GM12878 (cell line): ENCODE measurements around the gene MPP1. TPM values are rescaled to one million over a fixed set of nuclear protein-coding genes. Genes with fewer than 3 reads are reported as not detected.

Source experiments
- ATAC-seq: fragments of 200-7000 bp; cut with Tn5 transposase; 3 replicates; pipeline ENCODE4 v1.9.1; 2020; ENCODE audit warnings: mild to moderate bottlenecking, moderate library complexity
- BruUV-seq: library from RNA; stranded (reverse); fragments of 400-500 nt; replicated peaks from 2 replicates; lab custom pipeline; 2021; lab: Mats Ljungman, UMichigan
- CTCF ChIA-PET: fragments of 300-600 bp; sonication (Branson Sonifier 250); formaldehyde crosslinking; extraction: SDS; loops from one replicate; lab custom pipeline; 2021; ENCODE audit warnings: inconsistent platforms; lab: Yijun Ruan, JAX
- POLR2A ChIA-PET: fragments of 350-600 bp; formaldehyde crosslinking; extraction: SDS; loops from one replicate; lab custom pipeline; 2021; ENCODE audit warnings: inconsistent platforms; lab: Charles Lee
- RAD21 ChIA-PET: fragments of 300-600 bp; sonication (Branson Sonifier 250); formaldehyde crosslinking; loops from one replicate; lab custom pipeline; 2023; ENCODE audit warnings: antibody characterized with exemption; ENCODE audit not compliant: unreplicated experiment; lab: Charles Lee
- SMC1A ChIA-PET: fragments of 300-600 bp; sonication (Branson Sonifier 250); formaldehyde crosslinking; loops from one replicate; lab custom pipeline; 2023; ENCODE audit not compliant: unreplicated experiment, uncharacterized antibody; lab: Charles Lee
- DNase-seq: peaks from one replicate; pipeline ENCODE4 v3.0.0-alpha.2; 2011; ENCODE audit warnings: low read depth, low spot score
- FAIRE-seq: peaks from 3 replicates; lab custom pipeline; 2011; peaks lifted over from hg19 to GRCh38; lab: Jason Lieb, UNC
- H2AFZ ChIP-seq: 2 replicates; pipeline ENCODE4 v1.6.0; 2011; ENCODE audit warnings: low read depth, low read length, control low read depth; ENCODE audit not compliant: control insufficient read depth
- H3K27ac ChIP-seq: 2 replicates; pipeline ENCODE4 v1.5.1; 2011; ENCODE audit warnings: control low read depth; ENCODE audit not compliant: control insufficient read depth, insufficient read depth
- H3K27me3 ChIP-seq, 2 experiments: replicated peaks in 1 of 2; 2 replicates each; pipeline versions ENCODE4 v1.6.0 to v1.6.1; 2011; ENCODE audit warnings: low read length in 1 of 2; ENCODE audit not compliant: control insufficient read depth in 2 of 2, insufficient read depth in 2 of 2
- H3K36me3 ChIP-seq, 2 experiments: 2 replicates each; pipeline ENCODE4 v1.5.1; 2011; ENCODE audit warnings: low read length in 1 of 2; ENCODE audit not compliant: control insufficient read depth in 2 of 2, insufficient read depth in 2 of 2
- H3K4me1 ChIP-seq: 2 replicates; pipeline ENCODE4 v1.6.1; 2011; ENCODE audit warnings: mild to moderate bottlenecking, low read length, moderate library complexity, mixed read lengths; ENCODE audit not compliant: control insufficient read depth, insufficient read depth
- H3K4me2 ChIP-seq: 2 replicates; pipeline ENCODE4 v1.6.0; 2011; ENCODE audit warnings: control low read depth; ENCODE audit not compliant: control insufficient read depth, insufficient read depth
- H3K4me3 ChIP-seq: fragments of 200-600 bp; sonication (generic); 2 replicates; pipeline ENCODE4 v1.5.1; 2016
- H3K79me2 ChIP-seq: 2 replicates; pipeline ENCODE4 v1.6.0; 2011; ENCODE audit warnings: low read length; ENCODE audit not compliant: control insufficient read depth, insufficient read depth
- H3K9ac ChIP-seq: 2 replicates; pipeline ENCODE4 v1.8.0; 2011; ENCODE audit warnings: low read length, control low read depth, mixed read lengths; ENCODE audit not compliant: control insufficient read depth, insufficient read depth
- H3K9me3 ChIP-seq: replicated peaks from 3 replicates; pipeline ENCODE4 v1.5.1; 2011; ENCODE audit warnings: mild to moderate bottlenecking, low read length; ENCODE audit not compliant: control insufficient read depth, insufficient read depth
- H4K20me1 ChIP-seq: 2 replicates; pipeline ENCODE4 v1.6.0; 2011; ENCODE audit not compliant: control insufficient read depth, insufficient read depth
- E4F1 ChIP-seq: fragments of 450-650 bp; IDR thresholded peaks from 2 replicates; pipeline ENCODE4 v1.6.1; 2018; ENCODE audit warnings: borderline replicate concordance, mild to moderate bottlenecking; ENCODE audit not compliant: partially characterized antibody
- ELK1 ChIP-seq: IDR thresholded peaks from 2 replicates; pipeline ENCODE4 v1.6.1; 2012; ENCODE audit warnings: low read depth, low read length, improper control_type of control experiment
- ESRRA ChIP-seq: IDR thresholded peaks from 2 replicates; pipeline ENCODE4 v1.6.1; 2012; ENCODE audit warnings: mild to moderate bottlenecking, low read length, improper control_type of control experiment
- FOS ChIP-seq: IDR thresholded peaks from 3 replicates; pipeline ENCODE4 v1.6.1; 2011; ENCODE audit warnings: borderline replicate concordance; ENCODE audit not compliant: insufficient read length; ENCODE audit errors: extremely low read depth
- IRF3 ChIP-seq: fragments of 450-650 bp; IDR thresholded peaks from 2 replicates; pipeline ENCODE4 v1.6.1; 2014; ENCODE audit warnings: mild to moderate bottlenecking
- MTA3 ChIP-seq: IDR thresholded peaks from 2 replicates; pipeline ENCODE4 v1.6.1; 2012; ENCODE audit warnings: low read length, inconsistent platforms, borderline replicate concordance
- PAX8 ChIP-seq: fragments of 450-650 bp; IDR thresholded peaks from 2 replicates; pipeline ENCODE4 v1.6.1; 2017; ENCODE audit warnings: mild to moderate bottlenecking, moderate library complexity
- PKNOX1 ChIP-seq: fragments of 450-650 bp; IDR thresholded peaks from 2 replicates; pipeline ENCODE4 v1.6.1; 2016; ENCODE audit warnings: mild to moderate bottlenecking
- SIN3A ChIP-seq: IDR thresholded peaks from 2 replicates; pipeline ENCODE4 v1.6.1; 2012; ENCODE audit warnings: low read depth, low read length, improper control_type of control experiment
- TARDBP ChIP-seq: IDR thresholded peaks from 2 replicates; pipeline ENCODE4 v1.6.1; 2016; ENCODE audit warnings: borderline replicate concordance
- WGBS: methylation state at CpG from one replicate; pipeline ENCODE4 v1.1.6; 2016; ENCODE audit warnings: low lambda C conversion rate; ENCODE audit not compliant: insufficient replicate concordance, insufficient coverage; ENCODE audit errors: missing lambda C conversion rate; 5-methylcytosine and 5-hydroxymethylcytosine counted together
- in situ Hi-C: fragments of 300-500 bp; cut with MboI; formaldehyde crosslinking; loops from 9 replicates; pipeline ENCODE4 v1.14.3; 2018; ENCODE audit warnings: mixed read lengths
- intact Hi-C: fragments of 100-400 bp; cut with micrococcal nuclease; formaldehyde crosslinking; loops from one replicate; pipeline ENCODE4 v1.14.2; 2022; ENCODE audit not compliant: unreplicated experiment
- polyA plus RNA-seq, 11 experiments: library from polyadenylated mRNA; depleted of rRNA in 4 of 11; unstranded in 6 of 11; stranded (reverse) in 5 of 11; fragments of >200 nt; fragmentation: Nextera tagmentation in 4 of 11; fragmentation: Illumina TruSeq in 1 of 11; extraction: Ambion mirVana in 4 of 11; extraction: Trizol in 1 of 11; gene quantifications; 1 replicate in 1 of 11; 2 replicates in 10 of 11; pipeline versions ENCODE4 v1.2.1 to v1.2.3, GENCODE V29; 2011 to 2016; ENCODE audit warnings: inconsistent platforms in 2 of 11, missing spikeins in 2 of 11, low read depth in 1 of 11
- total RNA-seq, 4 experiments: library from RNA; depleted of rRNA in 3 of 4; stranded (reverse); fragments of >200 nt in 3 of 4; fragmentation: Illumina TruSeq in 1 of 4; extraction: Trizol in 1 of 4; gene quantifications; 2 replicates each; pipeline versions ENCODE4 v1.2.1 to v1.2.3, GENCODE V29; 2013 to 2021

MPP1 gene
- total and polyA plus RNA-seq, 10 of the 15 experiments (the other 5 are each of a cell fraction or from before 2014, with no cell fraction given), result 1.9 to 20.1 (median 14.8) TPM

GRCh38 chrX:154829134-154829533 lies 23.8 kb upstream of the MPP1 start:
- Histone ChIP-seq H3K27ac (no peak overlapping the region), H3K4me1 (peaks cover 17% of the 10 kb centered on the region), H3K9ac (no peak overlapping the region), H3K36me3 (no peaks in the 10 kb centered on the region), H3K79me2 (no peaks in the 10 kb centered on the region), H3K9me3 (no peaks in the 10 kb centered on the region), H3K27me3 (no peaks in the 10 kb centered on the region), H3K4me2 (no peak overlapping the region), H2AFZ (peak overlapping the region; percentile 59), H4K20me1 (no peaks in the 10 kb centered on the region), H3K4me3 (no peak overlapping the region)
- RAD21 ChIA-PET, result interaction anchor here (1.0 to 1.2 kb wide), 3 partner anchors 26 to 79 kb away, joined by 3 to 4 read pairs (median 3); partner anchors contain the start of gene DKC1
- BruUV-seq, result no TSS peak
- CTCF ChIA-PET, result interaction anchor here (1.0 to 1.1 kb wide), 3 partner anchors 11 to 80 kb away, joined by 3 to 5 read pairs (median 3); no protein-coding TSS in a partner anchor
- SMC1A ChIA-PET, result interaction anchor here (0.8 to 4.5 kb wide), 7 partner anchors 10 to 80 kb away, joined by 3 to 22 read pairs (median 4); partner anchors contain the start of gene DKC1
- no peak for ATAC-seq
- intact Hi-C loops, result loop anchor here (2.0 kb wide), 1 partner anchor 64 kb away; no protein-coding TSS in a partner anchor
- no peak for DNase-seq
- POLR2A ChIA-PET, result interaction anchor here (0.6 to 1.5 kb wide), 2 partner anchors 9 to 73 kb away, joined by 3 to 4 read pairs; no protein-coding TSS in a partner anchor
- in situ Hi-C loops, result no loop called here
- no peak for FAIRE-seq
- TF ChIP-seq PKNOX1 (peak; percentile 69), PAX8 (no peak)

- Histone ChIP-seq H3K36me3 (no peaks in the 10 kb centered on the region), H3K9me3 (no peaks in the 10 kb centered on the region), H3K4me2 (peak overlapping the region; percentile 78; the same call in 1 of the 2 replicates), H2AFZ (peak overlapping the region; percentile 71), H3K79me2 (no peaks in the 10 kb centered on the region), H3K4me3 (no peak overlapping the region), H3K27ac (peak overlapping the region; percentile 50; the same call in 1 of the 2 replicates), H3K4me1 (peaks cover 17% of the 10 kb centered on the region), H3K9ac (no peak overlapping the region), H3K27me3 (no peaks in the 10 kb centered on the region), H4K20me1 (no peaks in the 10 kb centered on the region)
- ChIA-PET POLR2A (interaction anchor here (0.5 to 1.6 kb wide), 4 partner anchors 9 to 74 kb away, joined by 3 to 6 read pairs (median 4); no protein-coding TSS in a partner anchor), RAD21 (interaction anchor here (0.8 to 1.4 kb wide), 5 partner anchors 10 to 79 kb away, joined by 3 to 4 read pairs (median 3); partner anchors contain the start of gene DKC1), CTCF (interaction anchor here (1.0 to 1.4 kb wide), 2 partner anchors 9 to 10 kb away, joined by 3 to 5 read pairs; no protein-coding TSS in a partner anchor), SMC1A (interaction anchor here (0.6 to 4.5 kb wide), 8 partner anchors 9 to 79 kb away, joined by 3 to 22 read pairs (median 4); no protein-coding TSS in a partner anchor)
- intact Hi-C loops (loop anchor here (2.0 kb wide), 1 partner anchor 63 kb away; no protein-coding TSS in a partner anchor), in situ Hi-C loops (no loop called here)
- 23% methylated on average over 2 of the region's 2 CpGs for WGBS
- FAIRE-seq, result no peak
- peak; percentile 54 for ATAC-seq
- BruUV-seq, result no TSS peak
- no peak for DNase-seq
- TF ChIP-seq ELK1, result no peak
- no peak for TF ChIP-seq SIN3A
- no peak for TF ChIP-seq ESRRA
- no peak for TF ChIP-seq FOS
- no peak for TF ChIP-seq MTA3
- TF ChIP-seq IRF3, result no peak
- TF ChIP-seq TARDBP, result no peak
- no peak for TF ChIP-seq E4F1
These were observed 22.7 kb upstream of the MPP1 start for GRCh38 chrX:154828016-154828408.
